ENCODE data around the gene MIOX. TPM values are rescaled to one million over a fixed set of nuclear protein-coding genes. Genes with fewer than 3 reads are reported as not detected.
A peak's percentile ranks its signal among the peaks of the same experiment; 100 is the strongest.

MIOX gene
- total and polyA plus RNA-seq, 2 of the 13 experiments (the other 11 are each of a cell fraction or from before 2014, with no cell fraction given), result 1.5 to 2.9 TPM

GRCh38 chr22:50485221-50486131, 1.2 kb upstream of the MIOX start (continued):
- TF ChIP-seq SRSF9 (IDR thresholded peaks at IDR 0.05; ENCODE audit: borderline replicate concordance, insufficient read depth, low read depth, low read length, poor library complexity, severe bottlenecking) (no peak), ZNF589 (CRISPR knock-in tag; conservative IDR thresholded peaks at IDR 0.05) (peak; percentile 56; the same call in 1 of the 2 replicates), ZFP62 (CRISPR knock-in tag; IDR thresholded peaks at IDR 0.05) (no peak), ZNF331 (CRISPR knock-in tag; IDR thresholded peaks at IDR 0.05) (no peak), ZKSCAN8 (CRISPR knock-in tag; IDR thresholded peaks at IDR 0.05; ENCODE audit: borderline replicate concordance) (no peak), CCDC6 (CRISPR knock-in tag; IDR thresholded peaks at IDR 0.05) (no peak; the same call in none of the 2 replicates), KDM4B (CRISPR knock-in tag; IDR thresholded peaks at IDR 0.05) (no peak), SKIL (CRISPR knock-in tag; IDR thresholded peaks at IDR 0.05; ENCODE audit: borderline replicate concordance) (0 out of 2 replicates have a peak, but pooled peaks have one; percentile 57), ZMYM4 (CRISPR knock-in tag; IDR thresholded peaks at IDR 0.05) (peak; percentile 56; the same call in 1 of the 2 replicates), ZNF558 (CRISPR knock-in tag; IDR thresholded peaks at IDR 0.05; ENCODE audit: borderline replicate concordance) (no peak), KDM2A (CRISPR knock-in tag; IDR thresholded peaks at IDR 0.05; ENCODE audit: borderline replicate concordance, low read depth) (peak; percentile 94), NFE2 (CRISPR knock-in tag; IDR thresholded peaks at IDR 0.05) (no peak), KLF13 (CRISPR knock-in tag; IDR thresholded peaks at IDR 0.05) (no peak), ZNF557 (CRISPR knock-in tag; IDR thresholded peaks at IDR 0.05) (no peak), PRDM4 (CRISPR knock-in tag; IDR thresholded peaks at IDR 0.05; ENCODE audit: borderline replicate concordance) (no peak), ZNF280D (CRISPR knock-in tag; IDR thresholded peaks at IDR 0.05) (peak; percentile 60; the same call in 1 of the 2 replicates), AGO2 (optimal IDR thresholded peaks at IDR 0.05; ENCODE audit: low read depth, low read length) (peak; percentile 83), PAX8 (CRISPR knock-in tag; IDR thresholded peaks at IDR 0.05; ENCODE audit: borderline replicate concordance) (no peak)
